GM18505 (cell line): ENCODE data around the gene SETD1B.

Source experiments
- ATAC-seq: cut with Tn5 transposase; IDR thresholded peaks from one replicate; pipeline ENCODE4 v1.9.1; 2021; ENCODE audit not compliant: unreplicated experiment
- POLR2A ChIP-seq: IDR thresholded peaks from 4 replicates; pipeline ENCODE4 v1.6.1; 2011; ENCODE audit warnings: borderline replicate concordance; ENCODE audit not compliant: insufficient read depth, insufficient read length; ENCODE audit errors: extremely low read depth

The SETD1B gene

DNA sequence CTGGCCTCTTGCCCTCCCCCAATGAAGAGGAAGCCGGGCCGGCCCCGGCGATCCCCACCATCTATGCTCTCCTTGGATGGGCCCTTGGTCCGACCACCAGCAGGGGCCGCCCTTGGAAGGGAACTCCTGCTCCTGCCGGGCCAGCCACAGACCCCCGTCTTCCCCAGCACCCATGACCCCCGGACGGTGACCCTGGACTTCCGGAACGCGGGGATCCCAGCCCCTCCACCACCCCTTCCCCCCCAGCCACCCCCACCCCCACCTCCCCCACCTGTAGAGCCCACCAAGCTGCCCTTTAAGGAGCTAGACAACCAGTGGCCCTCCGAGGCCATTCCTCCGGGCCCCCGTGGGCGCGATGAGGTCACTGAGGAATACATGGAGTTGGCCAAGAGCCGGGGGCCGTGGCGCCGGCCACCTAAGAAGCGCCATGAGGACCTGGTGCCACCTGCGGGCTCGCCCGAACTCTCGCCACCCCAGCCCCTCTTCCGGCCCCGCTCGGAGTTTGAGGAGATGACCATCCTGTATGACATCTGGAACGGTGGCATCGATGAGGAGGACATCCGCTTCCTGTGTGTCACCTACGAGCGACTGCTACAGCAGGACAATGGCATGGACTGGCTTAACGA, 19.4 kb downstream of the SETD1B start:
- ATAC-seq = no peak

GRCh38 chr12:121823727-121824115, 19.9 kb downstream of the SETD1B start:
- no peak for TF ChIP-seq POLR2A
- no peak for ATAC-seq

More for the DNA sequence above, 19.4 kb downstream of the SETD1B start:
- TF ChIP-seq POLR2A = no peak

- ATAC-seq = no peak
- no peak for TF ChIP-seq POLR2A
Observed at GRCh38 chr12:121825041-121825523, 21.3 kb downstream of the SETD1B start.

DNA sequence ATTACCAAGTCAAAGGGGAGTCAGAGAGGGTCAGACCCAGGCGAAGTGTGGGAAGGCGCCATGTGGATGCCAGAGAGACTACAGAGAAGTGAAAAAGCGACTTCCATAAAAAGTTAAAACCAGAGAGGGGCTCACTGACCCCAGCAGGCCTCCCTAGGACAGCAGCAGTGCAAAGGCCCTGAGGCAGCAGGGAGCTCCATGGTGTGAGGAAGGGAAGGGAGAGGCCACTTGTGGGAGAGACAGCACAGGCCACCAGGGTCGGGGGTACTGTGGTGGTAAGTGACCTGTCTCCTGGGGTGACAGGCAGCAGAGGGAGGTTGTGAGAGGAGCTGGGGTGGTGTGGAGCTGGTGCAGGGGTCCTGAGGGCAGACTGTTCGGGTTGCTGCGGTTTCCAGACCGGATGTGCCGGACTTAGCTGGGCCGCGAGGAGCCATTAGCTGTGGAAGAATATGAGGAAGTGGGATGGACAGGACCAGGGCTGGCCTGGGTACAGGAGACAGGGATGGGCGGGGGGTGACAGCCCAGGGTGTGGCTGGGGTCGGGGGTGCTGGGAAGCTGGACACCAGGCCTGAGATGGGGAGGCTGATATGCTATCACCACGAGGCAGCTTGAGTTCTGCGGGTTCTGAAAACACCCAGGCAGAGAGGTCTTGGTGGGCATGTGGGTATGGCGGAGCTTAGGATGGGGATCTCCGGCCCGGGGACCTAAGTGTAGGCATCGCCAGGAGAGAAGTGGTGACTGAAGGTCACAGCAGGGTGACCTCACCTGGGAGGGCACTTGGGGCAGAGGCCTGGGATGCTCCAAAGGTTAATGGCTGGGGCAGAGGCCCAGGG, 22.7 kb downstream of the SETD1B start:
- ATAC-seq = no peak
- TF ChIP-seq POLR2A = no peak

- ATAC-seq = no peak
- no peak for TF ChIP-seq POLR2A
Observed at GRCh38 chr12:121827351-121828099, 23.7 kb downstream of the SETD1B start.

- ATAC-seq = no peak
- no peak for TF ChIP-seq POLR2A
Observed at GRCh38 chr12:121828306-121828705, 24.5 kb downstream of the SETD1B start.

DNA sequence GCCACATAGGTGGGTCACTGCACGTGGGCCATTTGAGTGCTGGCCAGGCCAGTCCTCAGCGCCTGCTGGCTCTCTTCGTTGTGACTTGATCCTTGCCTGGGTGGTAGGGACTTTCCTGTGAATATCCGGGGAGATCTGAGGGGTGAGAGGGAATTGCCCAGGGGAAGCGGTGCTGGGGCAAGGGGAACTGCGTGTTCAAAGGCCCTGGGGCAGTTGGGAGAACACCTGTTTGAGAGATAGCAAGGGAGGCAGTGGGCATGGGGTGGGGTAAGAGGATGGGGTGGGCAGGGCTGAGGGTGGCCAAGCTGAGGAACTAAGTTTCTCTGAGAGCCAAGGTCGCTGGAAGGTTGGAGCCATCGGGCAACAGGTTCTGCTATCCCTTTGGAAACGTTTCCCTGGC, 25.0 kb downstream of the SETD1B start:
- ATAC-seq = no peak
- TF ChIP-seq POLR2A = no peak

GRCh38 chr12:121829250-121829918, 25.6 kb downstream of the SETD1B start:
- no peak for ATAC-seq
- TF ChIP-seq POLR2A = no peak

DNA sequence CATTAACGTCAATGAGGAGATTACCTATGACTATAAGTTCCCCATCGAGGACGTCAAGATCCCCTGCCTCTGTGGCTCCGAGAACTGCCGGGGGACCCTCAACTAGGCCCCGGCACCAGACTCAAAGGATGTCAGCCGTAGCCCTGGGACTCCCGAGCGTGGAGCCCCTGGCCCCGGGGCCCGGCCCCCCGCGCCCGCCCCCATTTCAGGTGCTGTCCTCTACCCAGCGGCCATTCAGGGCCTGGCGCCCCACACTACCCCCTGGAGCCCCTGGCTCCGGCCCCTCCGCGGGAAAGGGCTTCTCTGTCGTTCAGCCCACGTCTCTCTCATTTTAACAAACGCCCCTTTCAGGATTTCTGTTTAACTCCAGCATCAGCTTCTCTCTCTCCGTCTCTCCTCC, 26.3 kb downstream of the SETD1B start:
- ATAC-seq = no peak
- TF ChIP-seq POLR2A = no peak

GRCh38 chr12:121830588-121831265, 26.9 kb downstream of the SETD1B start:
- ATAC-seq = no peak
- TF ChIP-seq POLR2A = no peak

- TF ChIP-seq POLR2A = no peak
Observed at GRCh38 chr12:121831571-121832245, 27.9 kb downstream of the SETD1B start.

GRCh38 chr12:121837680-121838079, 33.9 kb downstream of the SETD1B start:
- TF ChIP-seq POLR2A = no peak
- no peak for ATAC-seq

More at GRCh38 chr12:121831571-121832245, 27.9 kb downstream of the SETD1B start:
- ATAC-seq = no peak
